ENCODE measurements around the gene VPS51.
"Not testable (repeated sequence)": the region's sequence is repeated elsewhere in the genome, so short reads cannot be mapped to it uniquely, and the experiment has no call there.

The VPS51 gene

DNA sequence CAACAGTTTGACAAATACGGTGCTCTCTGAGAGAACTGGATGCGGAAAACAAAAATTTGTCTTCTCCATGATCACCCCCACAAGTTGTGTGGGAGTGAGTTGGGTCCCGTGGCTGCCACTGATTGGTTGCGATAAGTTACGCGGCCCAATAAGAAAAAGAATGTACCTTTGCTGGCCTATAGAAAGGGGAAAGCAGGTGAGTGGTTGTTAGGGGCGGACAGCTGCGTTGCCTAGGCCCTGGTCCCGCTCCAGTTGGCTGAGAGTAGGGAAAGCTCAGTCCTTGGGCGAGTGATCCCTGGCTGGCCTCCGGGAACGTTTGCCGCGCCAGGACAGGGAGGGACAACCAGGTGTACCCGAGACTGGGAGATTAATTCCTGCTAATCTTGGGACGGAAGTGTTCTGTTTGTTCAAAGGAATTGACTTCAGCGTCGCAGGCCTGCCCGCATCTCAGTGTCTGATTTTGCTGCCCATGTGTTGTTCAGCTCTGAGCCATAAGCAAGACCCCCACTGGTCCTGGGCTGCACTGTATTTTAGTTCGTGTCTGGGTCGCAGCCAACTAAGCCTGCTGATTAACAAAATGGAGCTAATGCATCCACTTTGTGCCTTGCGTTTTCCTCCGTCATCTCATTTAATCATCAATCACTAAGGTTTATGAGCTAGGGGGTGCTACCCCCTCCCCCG is 39.1 kb downstream of the VPS51 start:
- DNase-seq (ENCODE audit: low spot score) = peak; percentile 96
- in situ Hi-C loops (cut with MboI; ENCODE audit: low pct_unique_long_range_greater_than_20kb, low sequenced_read_pairs, unreplicated experiment) = no loop called here
- TF ChIP-seq, protein P1, sequence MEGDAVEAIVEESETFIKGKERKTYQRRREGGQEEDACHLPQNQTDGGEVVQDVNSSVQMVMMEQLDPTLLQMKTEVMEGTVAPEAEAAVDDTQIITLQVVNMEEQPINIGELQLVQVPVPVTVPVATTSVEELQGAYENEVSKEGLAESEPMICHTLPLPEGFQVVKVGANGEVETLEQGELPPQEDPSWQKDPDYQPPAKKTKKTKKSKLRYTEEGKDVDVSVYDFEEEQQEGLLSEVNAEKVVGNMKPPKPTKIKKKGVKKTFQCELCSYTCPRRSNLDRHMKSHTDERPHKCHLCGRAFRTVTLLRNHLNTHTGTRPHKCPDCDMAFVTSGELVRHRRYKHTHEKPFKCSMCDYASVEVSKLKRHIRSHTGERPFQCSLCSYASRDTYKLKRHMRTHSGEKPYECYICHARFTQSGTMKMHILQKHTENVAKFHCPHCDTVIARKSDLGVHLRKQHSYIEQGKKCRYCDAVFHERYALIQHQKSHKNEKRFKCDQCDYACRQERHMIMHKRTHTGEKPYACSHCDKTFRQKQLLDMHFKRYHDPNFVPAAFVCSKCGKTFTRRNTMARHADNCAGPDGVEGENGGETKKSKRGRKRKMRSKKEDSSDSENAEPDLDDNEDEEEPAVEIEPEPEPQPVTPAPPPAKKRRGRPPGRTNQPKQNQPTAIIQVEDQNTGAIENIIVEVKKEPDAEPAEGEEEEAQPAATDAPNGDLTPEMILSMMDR (IDR thresholded peaks at IDR 0.05; ENCODE audit: extremely low read depth, insufficient read depth, missing control alignments) = no peak

DNA sequence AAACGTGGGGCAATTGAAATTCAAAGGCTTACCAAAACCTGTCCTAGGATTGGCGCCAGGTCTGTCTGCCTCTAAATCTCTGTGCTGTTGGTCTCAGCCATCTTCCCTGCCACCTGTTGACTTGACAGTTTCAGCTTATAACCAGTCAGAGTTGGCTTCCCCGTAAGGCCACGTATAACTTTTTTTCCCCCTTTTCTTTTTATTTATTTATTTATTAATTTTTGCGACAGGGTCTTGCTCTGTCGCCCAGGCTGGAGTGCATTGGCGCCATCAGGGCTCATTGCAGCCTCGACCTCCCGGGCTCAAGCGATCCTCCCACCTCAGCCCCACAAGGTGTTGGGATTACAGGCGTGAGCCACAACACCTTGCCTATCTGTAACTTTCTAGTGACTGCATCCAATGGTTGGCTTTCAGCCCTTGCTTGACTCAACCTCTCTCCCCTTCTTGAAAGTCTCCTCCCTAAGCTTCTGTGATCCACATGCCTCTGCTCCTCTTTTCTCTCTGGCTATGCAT is 39.7 kb downstream of the VPS51 start:
- TF ChIP-seq, protein P1 (IDR thresholded peaks at IDR 0.05; ENCODE audit: extremely low read depth, insufficient read depth, missing control alignments) = no peak
- DNase-seq (ENCODE audit: low spot score) = no peak
- in situ Hi-C loops (cut with MboI; ENCODE audit: low pct_unique_long_range_greater_than_20kb, low sequenced_read_pairs, unreplicated experiment) = no loop called here

GRCh38 chr11:65136515-65137096 is 40.6 kb downstream of the VPS51 start:
- TF ChIP-seq, protein P1 (IDR thresholded peaks at IDR 0.05; ENCODE audit: extremely low read depth, insufficient read depth, missing control alignments) = no peak
- in situ Hi-C loops (cut with MboI; ENCODE audit: low pct_unique_long_range_greater_than_20kb, low sequenced_read_pairs, unreplicated experiment) = no loop called here
- DNase-seq (ENCODE audit: low spot score) = no peak

DNA sequence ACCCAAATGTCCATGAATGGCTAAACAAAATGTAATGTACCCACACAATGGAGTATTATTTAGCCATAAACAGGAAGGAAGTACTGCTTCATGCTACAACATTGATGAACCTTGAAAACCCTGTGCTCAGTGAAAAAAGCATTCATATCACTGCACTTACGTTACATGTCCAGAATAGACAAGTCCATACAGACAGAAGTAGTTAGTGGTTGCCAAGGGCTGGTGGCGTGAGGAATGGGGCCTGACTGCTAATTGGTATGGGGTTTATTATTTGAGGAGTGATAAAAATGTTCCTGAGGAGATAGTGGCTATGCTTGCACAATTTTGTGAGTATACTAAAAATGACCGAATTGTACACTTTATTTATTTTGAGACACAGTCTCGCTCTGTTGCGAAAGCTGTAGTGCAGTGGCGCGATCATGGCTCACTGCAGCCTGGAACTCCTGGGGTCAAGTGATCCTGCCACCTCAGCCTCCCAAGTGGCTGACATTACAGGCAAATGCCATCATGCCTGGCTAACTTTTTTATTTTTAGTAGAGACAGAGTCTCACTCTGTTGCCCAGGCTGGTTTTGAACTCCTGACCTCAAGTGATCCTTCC is 46.0 kb downstream of the VPS51 start:
- DNase-seq (ENCODE audit: low spot score) = no peak
- in situ Hi-C loops (cut with MboI; ENCODE audit: low pct_unique_long_range_greater_than_20kb, low sequenced_read_pairs, unreplicated experiment) = no loop called here
- TF ChIP-seq, protein P1 (IDR thresholded peaks at IDR 0.05; ENCODE audit: extremely low read depth, insufficient read depth, missing control alignments) = no peak

DNA sequence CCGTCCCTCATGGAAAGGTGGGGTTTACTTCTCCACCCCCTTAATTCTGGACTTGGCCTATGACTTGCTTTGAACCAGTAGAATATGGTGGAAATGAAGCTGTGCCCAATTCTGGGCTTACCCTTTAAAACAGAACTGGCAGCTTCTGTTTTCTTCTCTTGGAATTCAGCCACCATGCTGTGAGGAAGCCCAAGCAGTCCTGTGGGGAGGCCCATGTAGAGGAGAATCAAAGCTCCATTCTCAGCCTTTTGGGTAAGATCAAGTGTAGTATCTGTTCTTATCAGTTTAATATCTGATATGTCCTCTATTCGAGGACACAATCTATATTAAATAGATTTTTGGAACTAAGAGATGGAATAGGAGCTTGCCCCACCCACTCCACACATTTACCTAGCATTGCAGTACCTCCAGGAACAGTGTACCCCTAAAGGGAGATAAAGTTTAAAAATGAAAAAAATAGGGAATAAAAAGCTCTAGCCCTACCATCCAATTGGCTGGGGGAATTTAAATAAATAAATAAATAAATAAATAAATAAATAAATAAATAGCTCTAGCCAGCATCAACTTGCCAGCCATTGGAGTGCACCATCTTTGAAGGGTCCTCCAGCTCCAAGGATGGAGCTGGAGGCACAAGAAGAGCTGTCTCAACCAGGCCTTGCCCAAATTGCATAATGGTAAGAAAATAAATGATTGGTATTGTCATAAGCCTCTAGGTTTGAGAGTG is 51.5 kb downstream of the VPS51 start:
- no peak for DNase-seq (ENCODE audit: low spot score)
- TF ChIP-seq, protein P1 (IDR thresholded peaks at IDR 0.05; ENCODE audit: extremely low read depth, insufficient read depth, missing control alignments) = no peak
- in situ Hi-C loops (cut with MboI; ENCODE audit: low pct_unique_long_range_greater_than_20kb, low sequenced_read_pairs, unreplicated experiment) = no loop called here

- TF ChIP-seq, protein P1 (IDR thresholded peaks at IDR 0.05; ENCODE audit: extremely low read depth, insufficient read depth, missing control alignments) = no peak
- DNase-seq (ENCODE audit: low spot score) = no peak
- in situ Hi-C loops (cut with MboI; ENCODE audit: low pct_unique_long_range_greater_than_20kb, low sequenced_read_pairs, unreplicated experiment) = no loop called here
Measured at GRCh38 chr11:65148657-65149056, 52.6 kb downstream of the VPS51 start.

GRCh38 chr11:65150131-65150508 is 54.1 kb downstream of the VPS51 start:
- in situ Hi-C loops (cut with MboI; ENCODE audit: low pct_unique_long_range_greater_than_20kb, low sequenced_read_pairs, unreplicated experiment) = not testable (repeated sequence)

More at GRCh38 chr11:65150131-65150508, 54.1 kb downstream of the VPS51 start:
- DNase-seq (ENCODE audit: low spot score) = not testable (repeated sequence)
